Measurements from ENCODE around the gene EPAS1. TPM values are rescaled to one million over a fixed set of nuclear protein-coding genes. Genes with fewer than 3 reads are reported as not detected.

EPAS1 gene
- total and polyA plus RNA-seq, 2 of the 8 experiments (the other 6 are each of a cell fraction or from before 2014, with no cell fraction given): 2.0 to 4.9 TPM

DNA sequence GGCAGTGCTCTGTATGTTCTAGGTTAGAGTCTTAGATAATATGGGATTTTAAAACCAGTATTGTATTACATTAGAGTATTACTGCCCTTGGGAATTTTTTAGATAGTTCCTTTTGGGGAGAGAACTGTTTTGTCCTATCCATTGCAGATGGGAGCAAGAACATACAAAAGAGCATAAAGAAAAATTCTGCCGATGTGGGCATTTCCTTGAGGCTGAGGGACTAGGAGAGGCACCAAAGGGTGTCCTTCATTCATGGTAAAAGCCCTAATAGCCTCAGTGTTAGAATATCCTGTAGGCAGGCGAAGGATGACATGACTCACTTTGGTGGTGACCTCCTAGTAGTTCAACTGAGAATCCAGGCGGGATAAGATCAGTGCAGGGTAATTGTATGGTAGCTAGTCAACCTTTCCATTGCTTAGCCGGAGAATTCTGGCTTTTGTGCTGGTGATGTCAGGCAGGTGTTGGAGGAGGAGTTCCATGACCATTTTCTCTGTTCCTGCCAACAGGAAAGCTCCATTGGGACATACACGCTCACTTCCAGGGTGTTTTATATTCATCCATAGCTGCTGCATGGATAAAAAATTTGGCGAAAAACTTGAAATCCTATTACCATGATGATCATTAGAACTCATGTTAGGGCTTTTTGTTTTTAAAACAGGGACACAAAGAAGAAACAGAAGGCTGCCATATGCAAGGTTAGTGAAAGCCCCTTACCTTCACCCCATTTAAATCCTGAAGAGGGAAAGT, 28.1 kb downstream of the EPAS1 start (continued):
- TF ChIP-seq CREB1 (IDR thresholded peaks at IDR 0.05) (no peak), GABPA (IDR thresholded peaks at IDR 0.05; ENCODE audit: borderline replicate concordance, insufficient read depth, low read length) (no peak), TCF12 (IDR thresholded peaks at IDR 0.05; ENCODE audit: low read depth, low read length) (no peak), RNF2 (IDR thresholded peaks at IDR 0.05; ENCODE audit: borderline replicate concordance, low read depth, low read length, missing control alignments, poor library complexity, severe bottlenecking) (no peak), SAP30 (IDR thresholded peaks at IDR 0.05; ENCODE audit: insufficient read depth, insufficient replicate concordance, low read length) (no peak), SRF (IDR thresholded peaks at IDR 0.05; ENCODE audit: low read depth, low read length) (no peak), BACH1 (IDR thresholded peaks at IDR 0.05; ENCODE audit: low read length) (no peak), KDM5A (IDR thresholded peaks at IDR 0.05; ENCODE audit: low read length) (no peak)
